HG03045 (cell line): ENCODE measurements around the gene PTPRQ.
"Not testable (repeated sequence)": the region's sequence is repeated elsewhere in the genome, so short reads cannot be mapped to it uniquely, and the experiment has no call there.

Source experiments
- ATAC-seq: cut with Tn5 transposase; IDR thresholded peaks from one replicate; pipeline ENCODE4 v1.9.1; 2021; ENCODE audit warnings: mild to moderate bottlenecking, moderate library complexity; ENCODE audit not compliant: unreplicated experiment

The PTPRQ gene

DNA sequence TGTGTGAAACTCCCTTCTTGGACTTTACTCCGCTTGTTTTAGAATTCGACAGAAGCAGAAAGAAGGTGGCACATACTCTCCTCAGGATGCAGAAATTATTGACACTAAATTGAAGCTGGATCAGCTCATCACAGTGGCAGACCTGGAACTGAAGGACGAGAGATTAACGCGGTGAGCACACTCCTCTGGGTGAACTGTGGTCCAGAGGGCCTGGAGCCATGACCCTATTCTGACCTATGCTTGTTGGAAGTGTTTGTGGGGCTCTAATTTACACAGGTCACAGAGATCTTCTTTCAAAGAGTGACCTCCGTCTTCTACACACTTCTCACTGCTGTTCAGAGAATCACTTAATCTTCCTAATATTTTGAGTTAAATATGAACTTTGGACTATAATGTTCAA lies 190.9 kb downstream of the PTPRQ start:
- ATAC-seq, result no peak

DNA sequence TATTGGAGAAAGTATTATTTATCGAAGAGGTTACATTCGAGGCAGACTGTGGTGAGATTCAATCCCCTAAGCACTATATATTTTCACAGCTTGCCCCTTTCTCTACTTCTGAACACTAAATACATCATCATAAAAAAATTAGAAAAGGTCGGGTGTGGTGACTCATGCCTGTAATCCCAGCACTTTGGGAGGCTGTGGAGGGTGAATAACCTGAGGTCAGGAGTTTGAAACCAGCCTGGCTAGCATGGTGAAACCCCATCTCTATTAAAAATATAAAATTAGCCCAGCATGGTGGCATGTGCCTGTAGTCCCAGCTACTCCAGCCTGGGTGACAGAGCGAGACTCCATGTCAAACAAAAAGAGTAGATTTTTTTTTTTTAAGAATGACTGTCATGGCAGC lies 192.8 kb downstream of the PTPRQ start:
- ATAC-seq, result no peak

GRCh38 chr12:80641936-80642335 lies 197.9 kb downstream of the PTPRQ start:
- ATAC-seq, result no peak

DNA sequence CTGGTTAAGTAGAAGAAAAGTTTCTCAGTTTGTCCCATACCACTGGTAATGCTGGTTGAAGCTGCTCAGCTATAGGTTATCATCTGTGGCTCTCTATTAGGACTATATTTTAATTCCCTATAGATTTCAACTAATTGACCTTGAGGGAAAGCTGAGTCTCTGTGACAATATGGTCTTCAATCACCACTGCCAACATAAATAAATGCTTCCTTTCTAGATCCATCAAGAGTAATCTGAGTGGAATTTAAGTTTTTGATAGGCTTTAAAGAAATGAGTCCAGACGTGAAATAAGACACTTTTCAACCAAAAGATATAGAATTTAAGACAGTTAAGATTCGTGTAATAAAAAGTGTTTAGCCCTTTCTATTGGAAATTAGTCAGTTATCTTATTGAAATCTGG lies 199.9 kb downstream of the PTPRQ start:
- ATAC-seq, result no peak

- no peak for ATAC-seq
These were observed 204.8 kb downstream of the PTPRQ start for GRCh38 chr12:80648881-80649280.

DNA sequence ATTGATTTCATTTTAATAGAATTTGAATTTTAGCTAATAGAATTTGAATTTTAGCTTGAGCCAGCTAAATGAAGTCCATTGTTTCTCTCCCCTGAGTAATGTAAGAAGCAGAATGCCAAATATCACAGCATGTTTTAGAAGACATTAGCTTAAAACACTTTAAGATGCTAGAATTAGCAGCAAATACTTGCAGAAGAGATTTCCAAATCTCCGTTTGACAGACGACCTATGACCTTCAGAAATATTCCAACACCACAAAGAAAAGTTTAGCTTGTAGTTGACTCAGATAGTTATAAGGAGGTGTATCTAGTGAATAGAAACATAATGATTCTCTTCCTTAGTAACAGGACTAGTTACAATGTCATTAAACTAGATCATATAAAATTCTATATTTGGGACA lies 211.7 kb downstream of the PTPRQ start:
- ATAC-seq, result no peak

- no peak for ATAC-seq
These were observed 215.6 kb downstream of the PTPRQ start for GRCh38 chr12:80659512-80660063.

DNA sequence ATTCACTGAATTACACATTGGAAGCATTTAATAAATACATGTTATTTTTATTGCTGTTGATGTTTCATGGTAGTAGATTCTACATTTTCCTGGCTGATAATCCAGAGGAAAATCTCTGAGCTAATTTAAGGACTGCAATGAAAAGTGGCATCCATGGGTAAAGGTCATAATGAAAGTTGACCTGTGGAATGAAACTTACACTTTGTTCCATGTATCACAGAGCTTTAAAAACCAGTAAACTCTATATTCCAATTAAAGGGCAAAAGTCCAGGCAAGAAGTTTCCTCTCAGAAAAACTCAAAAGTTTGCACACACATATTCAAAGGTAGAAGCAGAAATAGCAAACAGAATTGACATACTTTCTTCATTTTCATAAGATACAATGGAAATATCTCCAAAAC lies 218.6 kb downstream of the PTPRQ start:
- ATAC-seq, result no peak

DNA sequence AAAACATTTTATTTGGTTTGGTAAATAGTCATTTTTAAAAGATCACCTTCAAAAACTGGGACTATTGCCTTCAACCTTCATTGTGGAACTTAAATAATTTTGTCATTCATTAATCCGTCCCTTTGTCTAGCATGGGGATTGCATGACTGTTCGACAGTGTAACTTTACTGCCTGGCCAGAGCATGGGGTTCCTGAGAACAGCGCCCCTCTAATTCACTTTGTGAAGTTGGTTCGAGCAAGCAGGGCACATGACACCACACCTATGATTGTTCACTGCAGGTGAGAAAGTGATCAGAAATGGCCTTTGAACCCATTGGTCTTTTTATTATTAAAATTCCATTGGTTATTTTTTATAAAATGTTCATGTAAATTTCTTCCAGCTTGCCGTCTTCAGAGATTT lies 226.2 kb downstream of the PTPRQ start:
- no peak for ATAC-seq

- not testable (repeated sequence) for ATAC-seq
These were observed 232.1 kb downstream of the PTPRQ start for GRCh38 chr12:80676042-80676636.

- no peak for ATAC-seq
These were observed 232.8 kb downstream of the PTPRQ start for GRCh38 chr12:80676856-80677255.

DNA sequence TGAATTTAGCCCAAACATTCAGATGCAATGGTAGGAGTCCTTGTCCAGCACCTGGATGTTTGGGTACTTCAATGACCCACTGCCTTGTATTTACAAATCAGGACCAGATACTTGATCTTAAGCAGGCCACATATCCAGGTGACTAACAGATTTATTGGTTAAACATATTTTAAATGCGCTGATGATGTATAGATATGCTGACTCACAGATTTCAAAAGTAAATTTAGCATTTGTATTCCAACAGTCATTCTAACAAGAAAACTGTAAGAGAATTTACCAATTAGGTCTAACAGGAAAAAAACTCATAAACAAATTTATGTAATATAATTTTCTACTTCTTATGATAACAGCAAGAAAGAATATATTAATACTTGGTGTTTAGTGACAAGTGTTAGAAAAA lies 234.0 kb downstream of the PTPRQ start:
- no peak for ATAC-seq

GRCh38 chr12:80679346-80680131 lies 235.5 kb downstream of the PTPRQ start:
- no peak for ATAC-seq

DNA sequence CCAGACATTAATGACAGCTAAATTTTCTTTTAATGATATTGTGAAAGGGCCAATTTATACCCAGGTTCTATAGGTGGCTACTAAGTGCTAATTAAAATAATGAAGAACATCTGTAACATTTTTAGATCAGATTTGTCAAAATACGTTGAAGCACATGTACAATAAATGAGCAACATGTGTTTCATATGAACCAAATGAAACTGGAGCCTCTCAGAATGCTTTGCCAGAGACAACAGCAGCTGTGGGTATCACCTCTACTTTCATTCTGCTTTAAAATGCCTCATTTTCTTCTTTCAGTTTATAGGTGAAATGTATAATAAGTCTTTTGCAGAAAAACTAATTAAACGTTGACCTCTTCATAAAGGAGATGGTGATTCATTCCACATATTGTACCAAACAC lies 237.3 kb downstream of the PTPRQ start:
- peak; percentile 83 for ATAC-seq

DNA sequence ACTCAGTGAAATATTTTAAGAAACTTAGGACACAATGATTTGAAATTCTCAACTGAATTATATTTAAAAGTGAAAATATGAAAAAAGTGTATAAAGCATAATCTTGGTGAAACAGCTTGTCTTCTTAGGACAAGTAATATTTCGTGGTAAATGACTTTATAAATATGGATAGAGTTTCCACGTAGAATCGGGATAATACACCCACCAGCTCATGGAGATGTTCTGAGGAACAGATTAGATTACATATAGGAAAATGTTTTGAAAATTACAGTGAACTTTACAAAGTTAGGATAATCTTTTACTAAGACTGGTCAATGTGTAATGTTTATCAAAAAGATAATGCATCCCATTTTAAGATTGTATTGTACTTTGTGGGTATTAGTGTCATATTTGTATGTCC lies 237.8 kb downstream of the PTPRQ start:
- no peak for ATAC-seq

DNA sequence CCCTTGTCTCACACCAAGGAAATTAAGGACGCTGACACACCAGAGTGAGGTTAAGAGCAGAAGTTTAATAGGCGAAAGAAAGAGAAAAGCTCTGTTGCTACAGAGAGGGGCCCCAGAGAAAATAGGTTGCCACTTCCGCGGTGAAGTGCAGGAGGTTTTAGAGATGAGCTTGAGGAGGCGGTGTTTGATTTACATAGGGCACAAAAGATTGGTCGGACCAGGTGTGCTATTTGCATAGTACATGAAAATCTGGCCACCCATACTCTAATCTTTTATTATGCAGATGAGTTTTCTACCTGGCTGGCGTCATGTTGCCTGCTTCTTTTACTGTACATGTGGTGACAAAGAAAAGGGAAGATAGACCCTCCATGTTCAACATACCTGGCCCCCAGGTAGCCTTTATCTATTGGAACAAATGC lies 240.1 kb downstream of the PTPRQ start:
- ATAC-seq, result no peak

GRCh38 chr12:80690090-80690489 lies 246.1 kb downstream of the PTPRQ start:
- ATAC-seq, result no peak

GRCh38 chr12:80690513-80690912 lies 246.5 kb downstream of the PTPRQ start:
- no peak for ATAC-seq

DNA sequence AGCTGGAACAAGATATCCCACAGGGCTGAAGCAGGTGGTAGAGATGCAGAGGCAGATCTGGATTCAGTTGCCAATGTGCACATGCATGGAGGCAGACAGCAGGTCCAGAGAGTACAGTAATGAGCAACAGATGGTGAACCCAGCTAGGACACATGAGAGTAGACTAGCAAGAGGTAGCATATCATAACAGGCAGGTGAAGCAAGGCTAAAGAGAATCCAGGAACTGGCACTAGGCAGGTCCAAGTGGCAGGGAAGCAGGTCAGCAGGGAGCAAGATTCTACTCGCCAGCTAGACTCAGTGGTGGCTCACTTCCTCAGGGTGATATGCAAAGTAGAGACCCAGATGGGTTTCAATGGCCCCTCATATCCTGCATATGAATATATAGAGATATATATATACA lies 248.1 kb downstream of the PTPRQ start:
- ATAC-seq, result no peak

DNA sequence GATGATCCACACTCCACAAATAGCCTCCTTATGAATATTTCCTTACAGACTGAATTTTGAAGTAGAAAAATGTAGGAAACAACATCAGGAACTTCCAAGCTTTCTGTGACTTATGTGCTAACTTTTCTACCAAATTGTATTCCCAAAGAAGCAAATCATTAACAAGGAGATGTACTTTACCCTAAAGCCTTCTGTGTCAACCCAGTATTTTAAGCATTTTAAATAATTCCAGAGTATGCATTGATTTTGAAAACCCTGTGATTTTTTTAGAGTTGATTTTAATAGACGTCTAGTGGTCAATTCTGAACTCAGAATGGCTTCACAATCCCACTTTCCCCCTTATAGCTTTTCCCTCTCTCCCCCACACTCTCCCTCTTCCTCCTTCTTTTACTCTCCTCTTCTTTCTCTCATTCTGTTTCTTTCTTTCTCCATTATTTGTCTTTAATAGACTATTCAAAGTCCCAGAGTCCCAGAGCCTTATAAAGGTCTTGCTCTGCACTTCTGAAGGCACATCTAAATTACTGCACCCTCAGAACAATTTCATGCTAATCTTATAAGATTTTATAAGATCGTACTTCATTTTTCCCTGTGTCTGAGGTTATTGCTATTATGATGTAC lies 253.3 kb downstream of the PTPRQ start:
- no peak for ATAC-seq

DNA sequence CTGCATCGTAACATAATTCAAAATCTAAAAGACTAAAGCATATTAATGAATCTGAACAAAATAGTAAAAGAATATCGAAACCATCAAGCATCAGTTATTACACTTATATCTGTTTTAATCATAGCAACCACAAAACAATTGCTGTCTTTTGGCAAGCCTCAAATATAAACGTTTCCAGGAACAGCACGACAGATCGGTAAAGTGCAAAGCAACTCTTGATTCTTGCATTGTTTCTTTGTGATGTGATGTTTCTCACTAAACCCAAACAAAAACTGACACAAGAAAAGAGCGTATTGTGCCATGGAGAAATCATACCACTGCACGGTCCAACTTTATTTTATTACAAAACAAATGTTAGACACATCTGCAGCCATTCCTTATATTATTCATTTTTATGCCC lies 254.2 kb downstream of the PTPRQ start:
- ATAC-seq, result no peak
